Activated T-helper 1 cell treated with anti-CD3 and anti-CD28 coated beads, Interleukin-2, amount 50 U/mL, for 16 hours (primary cell): ENCODE measurements around the gene PTPRK.

Experiments used
- DNase-seq, 2 donors: peaks; one replicate each; pipeline ENCODE4 v3.0.0-alpha.2; 2020; ENCODE audit warnings: low read depth in 1 of 2, low spot score in 1 of 2

PTPRK gene

GRCh38 chr6:128305228-128305627 is 215.2 kb downstream of the PTPRK start:
- no peak for DNase-seq

- no peak for DNase-seq
These were observed 216.5 kb downstream of the PTPRK start for GRCh38 chr6:128303870-128304269.

- no peak for DNase-seq
These were observed 217.5 kb downstream of the PTPRK start for GRCh38 chr6:128302942-128303341.

- DNase-seq: no peak
These were observed 224.7 kb downstream of the PTPRK start for GRCh38 chr6:128295670-128296069.

- DNase-seq: no peak
These were observed 230.2 kb downstream of the PTPRK start for GRCh38 chr6:128290221-128290620.

GRCh38 chr6:128284128-128284527 is 236.3 kb downstream of the PTPRK start:
- DNase-seq: no peak

GRCh38 chr6:128282961-128283360 is 237.4 kb downstream of the PTPRK start:
- no peak for DNase-seq

GRCh38 chr6:128280960-128281359 is 239.4 kb downstream of the PTPRK start:
- no peak for DNase-seq

GRCh38 chr6:128280066-128280465 is 240.3 kb downstream of the PTPRK start:
- DNase-seq: no peak

GRCh38 chr6:128278836-128279235 is 241.6 kb downstream of the PTPRK start:
- DNase-seq: no peak

GRCh38 chr6:128277379-128277778 is 243.0 kb downstream of the PTPRK start:
- DNase-seq: no peak

- DNase-seq: no peak
These were observed 244.1 kb downstream of the PTPRK start for GRCh38 chr6:128276311-128276710.

GRCh38 chr6:128275681-128276080 is 244.7 kb downstream of the PTPRK start:
- no peak for DNase-seq

- no peak for DNase-seq
These were observed 245.4 kb downstream of the PTPRK start for GRCh38 chr6:128275030-128275429.

- no peak for DNase-seq
These were observed 248.9 kb downstream of the PTPRK start for GRCh38 chr6:128271527-128271926.

- no peak for DNase-seq
These were observed 249.4 kb downstream of the PTPRK start for GRCh38 chr6:128271011-128271410.

GRCh38 chr6:128266946-128267345 is 253.5 kb downstream of the PTPRK start:
- no peak for DNase-seq

- DNase-seq: no peak
These were observed 254.7 kb downstream of the PTPRK start for GRCh38 chr6:128265706-128266105.

- DNase-seq: no peak
These were observed 260.4 kb downstream of the PTPRK start for GRCh38 chr6:128259730-128260685.

- DNase-seq: no peak
These were observed 261.2 kb downstream of the PTPRK start for GRCh38 chr6:128259029-128259724.

GRCh38 chr6:128256095-128256494 is 264.3 kb downstream of the PTPRK start:
- no peak for DNase-seq
